ENCODE measurements around the gene IL20. TPM values are rescaled to one million over a fixed set of nuclear protein-coding genes. Genes with fewer than 3 reads are reported as not detected.

IL20 gene
- total and polyA plus RNA-seq, 4 donors: 0.11 to 0.12 TPM; not detected in 2

DNA sequence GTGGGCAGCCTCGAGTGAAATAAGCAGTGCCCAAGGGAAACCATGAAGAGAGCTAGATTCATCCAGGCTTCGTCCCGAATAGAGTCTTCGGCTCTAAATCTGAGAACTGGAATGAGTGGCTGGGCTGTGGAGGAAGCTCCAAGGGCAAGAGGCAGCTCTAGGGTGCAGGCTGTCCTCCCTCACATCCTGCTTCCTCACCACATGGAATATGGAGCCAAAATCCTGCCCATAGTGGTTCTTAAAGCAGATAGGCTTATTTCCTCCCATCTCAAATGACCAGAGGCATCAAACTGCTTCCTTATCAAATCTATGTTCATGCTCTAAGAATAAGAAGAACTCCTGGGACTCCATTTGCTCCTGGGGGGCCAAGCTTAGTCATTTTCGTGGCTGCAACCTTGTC is 34.3 kb downstream of the IL20 start:
- WGBS, 2 donors: 71 to 94% methylated on average over 5 of the region's 5 CpGs
- Histone ChIP-seq H3K36me3 (ENCODE audit: control insufficient read depth in 4 of 4, insufficient read depth in 4 of 4, low read length in 4 of 4) (no peaks in the 10 kb centered on the region), H3K4me1 (ENCODE audit: control insufficient read depth in 5 of 5, insufficient read depth in 5 of 5, low read length in 5 of 5) (peaks cover 0 to 15% (median 5%) of the 10 kb centered on the region in 5 donors), H3K9ac (ENCODE audit: insufficient read depth in 1 of 2, low read length in 2 of 2) (no peak overlapping the region), H3K4me3 (no peak overlapping the region), H3K27me3 (ENCODE audit: control insufficient read depth in 3 of 3, insufficient read depth in 3 of 3, low read length in 2 of 3) (peaks cover 0 to 2% (median 0%) of the 10 kb centered on the region in 3 donors), H3K27ac (ENCODE audit: low read depth in 1 of 2, low read length in 1 of 2) (no peak overlapping the region), H3K9me3 (ENCODE audit: control insufficient read depth in 4 of 4, insufficient read depth in 3 of 4, low read length in 3 of 4) (no peaks in the 10 kb centered on the region)
- DNase-seq: no peak
- TF ChIP-seq, protein P1, sequence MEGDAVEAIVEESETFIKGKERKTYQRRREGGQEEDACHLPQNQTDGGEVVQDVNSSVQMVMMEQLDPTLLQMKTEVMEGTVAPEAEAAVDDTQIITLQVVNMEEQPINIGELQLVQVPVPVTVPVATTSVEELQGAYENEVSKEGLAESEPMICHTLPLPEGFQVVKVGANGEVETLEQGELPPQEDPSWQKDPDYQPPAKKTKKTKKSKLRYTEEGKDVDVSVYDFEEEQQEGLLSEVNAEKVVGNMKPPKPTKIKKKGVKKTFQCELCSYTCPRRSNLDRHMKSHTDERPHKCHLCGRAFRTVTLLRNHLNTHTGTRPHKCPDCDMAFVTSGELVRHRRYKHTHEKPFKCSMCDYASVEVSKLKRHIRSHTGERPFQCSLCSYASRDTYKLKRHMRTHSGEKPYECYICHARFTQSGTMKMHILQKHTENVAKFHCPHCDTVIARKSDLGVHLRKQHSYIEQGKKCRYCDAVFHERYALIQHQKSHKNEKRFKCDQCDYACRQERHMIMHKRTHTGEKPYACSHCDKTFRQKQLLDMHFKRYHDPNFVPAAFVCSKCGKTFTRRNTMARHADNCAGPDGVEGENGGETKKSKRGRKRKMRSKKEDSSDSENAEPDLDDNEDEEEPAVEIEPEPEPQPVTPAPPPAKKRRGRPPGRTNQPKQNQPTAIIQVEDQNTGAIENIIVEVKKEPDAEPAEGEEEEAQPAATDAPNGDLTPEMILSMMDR (IDR thresholded peaks at IDR 0.05; ENCODE audit: control extremely low read depth, extremely low read depth): no peak
- no peak for ATAC-seq (ENCODE audit: insufficient read depth, low FRiP score)

- DNase-seq (no peak), ATAC-seq (ENCODE audit: insufficient read depth, low FRiP score) (no peak)
- WGBS, 2 donors: 87 to 96% methylated on average over 7 of the region's 7 CpGs
- TF ChIP-seq, protein P1 (IDR thresholded peaks at IDR 0.05; ENCODE audit: control extremely low read depth, extremely low read depth): no peak
- Histone ChIP-seq H3K9ac (ENCODE audit: insufficient read depth in 1 of 2, low read length in 2 of 2) (no peak overlapping the region), H3K4me1 (ENCODE audit: control insufficient read depth in 5 of 5, insufficient read depth in 5 of 5, low read length in 5 of 5) (peaks cover 0 to 14% (median 5%) of the 10 kb centered on the region in 5 donors), H3K9me3 (ENCODE audit: control insufficient read depth in 4 of 4, insufficient read depth in 3 of 4, low read length in 3 of 4) (no peaks in the 10 kb centered on the region), H3K27ac (ENCODE audit: low read depth in 1 of 2, low read length in 1 of 2) (no peak overlapping the region), H3K36me3 (ENCODE audit: control insufficient read depth in 4 of 4, insufficient read depth in 4 of 4, low read length in 4 of 4) (no peaks in the 10 kb centered on the region), H3K27me3 (ENCODE audit: control insufficient read depth in 3 of 3, insufficient read depth in 3 of 3, low read length in 2 of 3) (peaks cover 0 to 2% (median 0%) of the 10 kb centered on the region in 3 donors), H3K4me3 (no peak overlapping the region)
These were observed 34.7 kb downstream of the IL20 start for GRCh38 chr1:206900149-206900548.

- Histone ChIP-seq H3K36me3 (ENCODE audit: control insufficient read depth in 4 of 4, insufficient read depth in 4 of 4, low read length in 4 of 4) (no peaks in the 10 kb centered on the region), H3K27ac (ENCODE audit: low read depth in 1 of 2, low read length in 1 of 2) (no peak overlapping the region), H3K9ac (ENCODE audit: insufficient read depth in 1 of 2, low read length in 2 of 2) (no peak overlapping the region), H3K4me1 (ENCODE audit: control insufficient read depth in 5 of 5, insufficient read depth in 5 of 5, low read length in 5 of 5) (peaks cover 0 to 5% (median 0%) of the 10 kb centered on the region in 5 donors), H3K4me3 (no peak overlapping the region), H3K27me3 (ENCODE audit: control insufficient read depth in 3 of 3, insufficient read depth in 3 of 3, low read length in 2 of 3) (peaks cover 0 to 2% (median 0%) of the 10 kb centered on the region in 3 donors), H3K9me3 (ENCODE audit: control insufficient read depth in 4 of 4, insufficient read depth in 3 of 4, low read length in 3 of 4) (no peaks in the 10 kb centered on the region)
- TF ChIP-seq, protein P1 (IDR thresholded peaks at IDR 0.05; ENCODE audit: control extremely low read depth, extremely low read depth): no peak
- ATAC-seq (ENCODE audit: insufficient read depth, low FRiP score) (no peak), DNase-seq (no peak)
- 93 to 95% methylated on average over 6 of the region's 6 CpGs for WGBS, 2 donors
These were observed 36.5 kb downstream of the IL20 start for GRCh38 chr1:206901944-206902343.

GRCh38 chr1:206902702-206903101 is 37.3 kb downstream of the IL20 start:
- Histone ChIP-seq H3K27me3 (ENCODE audit: control insufficient read depth in 3 of 3, insufficient read depth in 3 of 3, low read length in 2 of 3) (peaks cover 0 to 2% (median 0%) of the 10 kb centered on the region in 3 donors), H3K9me3 (ENCODE audit: control insufficient read depth in 4 of 4, insufficient read depth in 3 of 4, low read length in 3 of 4) (no peaks in the 10 kb centered on the region), H3K4me3 (no peak overlapping the region), H3K27ac (ENCODE audit: low read depth in 1 of 2, low read length in 1 of 2) (no peak overlapping the region), H3K4me1 (ENCODE audit: control insufficient read depth in 5 of 5, insufficient read depth in 5 of 5, low read length in 5 of 5) (peaks cover 0 to 9% (median 0%) of the 10 kb centered on the region in 5 donors), H3K36me3 (ENCODE audit: control insufficient read depth in 4 of 4, insufficient read depth in 4 of 4, low read length in 4 of 4) (no peaks in the 10 kb centered on the region), H3K9ac (ENCODE audit: insufficient read depth in 1 of 2, low read length in 2 of 2) (no peak overlapping the region)
- TF ChIP-seq, protein P1 (IDR thresholded peaks at IDR 0.05; ENCODE audit: control extremely low read depth, extremely low read depth): no peak
- no peak for ATAC-seq (ENCODE audit: insufficient read depth, low FRiP score)
- WGBS, 2 donors: 89 to 92% methylated on average over 1 of the region's 1 CpG
- no peak for DNase-seq

Data from lung (tissue), 12 donors.